Lung (tissue), 12 donors: Measurements from ENCODE around the gene SHANK3. TPM values are rescaled to one million over a fixed set of nuclear protein-coding genes. Genes with fewer than 3 reads are reported as not detected.

Source experiments
- ATAC-seq: fragments of 200-7000 bp; cut with Tn5 transposase; one replicate; pipeline ENCODE4 v1.9.1; 2020; ENCODE audit warnings: moderate number of reproducible peaks; ENCODE audit not compliant: insufficient read depth, low FRiP score
- DNase-seq, 3 donors: peaks; one replicate each; pipeline ENCODE4 v3.0.0-alpha.2; 2013 to 2017
- H3K27ac ChIP-seq, 2 donors: one replicate each; pipeline ENCODE4 v1.5.1; 2013; ENCODE audit warnings: mild to moderate bottlenecking in 2 of 2, moderate library complexity in 2 of 2, control low read depth in 1 of 2, inconsistent platforms in 1 of 2, low read depth in 1 of 2, low read length in 1 of 2
- H3K27me3 ChIP-seq, 3 donors: one replicate each; pipeline ENCODE4 v1.5.1; 2013; ENCODE audit warnings: low read length in 2 of 3; ENCODE audit not compliant: control insufficient read depth in 3 of 3, insufficient read depth in 3 of 3
- H3K36me3 ChIP-seq, 4 donors: one replicate each; pipeline ENCODE4 v1.5.1; 2013; ENCODE audit warnings: low read length in 4 of 4, mild to moderate bottlenecking in 1 of 4, moderate library complexity in 1 of 4; ENCODE audit not compliant: control insufficient read depth in 4 of 4, insufficient read depth in 4 of 4
- H3K4me1 ChIP-seq, 5 donors: one replicate each; pipeline ENCODE4 v1.5.1; 2013; ENCODE audit warnings: low read length in 5 of 5, mild to moderate bottlenecking in 2 of 5, moderate library complexity in 1 of 5; ENCODE audit not compliant: control insufficient read depth in 5 of 5, insufficient read depth in 5 of 5
- H3K4me3 ChIP-seq: one replicate; pipeline ENCODE4 v1.5.1; 2013; ENCODE audit warnings: mild to moderate bottlenecking, control low read depth, moderate library complexity
- H3K9ac ChIP-seq, 2 donors: one replicate each; pipeline ENCODE4 v1.5.1; 2013; ENCODE audit warnings: low read length in 2 of 2, control low read depth in 1 of 2; ENCODE audit not compliant: insufficient read depth in 1 of 2
- H3K9me3 ChIP-seq, 4 donors: one replicate each; pipeline ENCODE4 v1.5.1; 2013; ENCODE audit warnings: low read length in 3 of 4, mild to moderate bottlenecking in 1 of 4, moderate library complexity in 1 of 4; ENCODE audit not compliant: control insufficient read depth in 4 of 4, insufficient read depth in 3 of 4
- CTCF ChIP-seq: IDR thresholded peaks from 2 replicates; pipeline ENCODE4 v1.5.1; 2012; ENCODE audit warnings: mild to moderate bottlenecking; ENCODE audit errors: control extremely low read depth, extremely low read depth
- whole genome bisulfite sequencing, 2 donors: extraction: QIAGEN DNeasy Blood & Tissue Kit; methylation state at CpG; one replicate each; pipeline ENCODE4 v1.1.7; 2013; 5-methylcytosine and 5-hydroxymethylcytosine counted together
- polyA plus RNA-seq, 2 donors: library from polyadenylated mRNA; stranded (reverse); fragments of 200-250 nt; gene quantifications; one replicate each; pipeline ENCODE4 v1.2.1, GENCODE V29; 2013
- total RNA-seq, 2 donors: library from RNA; depleted of rRNA in 1 of 2; stranded (reverse); fragments of >200 nt in 1 of 2; gene quantifications; one replicate each; pipeline ENCODE4 v1.2.1, GENCODE V29; 2014 to 2021
- donor health status: control.
- donor health status: control.
- donor health status: Bipolar disorder and iron deficiency.
- donor health status: healthy.
- donor health status: DM: yes; HTN: yes; CAD: no.

SHANK3 gene
- total and polyA plus RNA-seq, 4 donors, result 15.5 to 44.0 (median 22.8) TPM

GRCh38 chr22:50691521-50691920 is 18.9 kb downstream of the SHANK3 start:
- Histone ChIP-seq H3K27ac (no peak overlapping the region), H3K9me3 (peaks cover 0 to 3% (median 0%) of the 10 kb centered on the region in 4 donors), H3K27me3 (no peaks in the 10 kb centered on the region), H3K4me3 (no peak overlapping the region), H3K36me3 (peaks cover 0 to 7% (median 0%) of the 10 kb centered on the region in 4 donors), H3K9ac (no peak overlapping the region), H3K4me1 (peaks cover 0 to 2% (median 0%) of the 10 kb centered on the region in 5 donors)
- ATAC-seq (no peak), DNase-seq (peak in 1 of 3 donors; percentile 11)
- no peak for TF ChIP-seq CTCF
- 8 to 16% methylated on average over 2 of the region's 2 CpGs for WGBS, 2 donors

- no peaks in the 10 kb centered on the region for H3K27me3 ChIP-seq
- H3K9ac ChIP-seq, result no peak overlapping the region
- H3K27ac ChIP-seq, result no peak overlapping the region
- peaks cover 0 to 13% (median 0%) of the 10 kb centered on the region in 4 donors for H3K36me3 ChIP-seq
- peaks cover 0 to 4% (median 0%) of the 10 kb centered on the region in 5 donors for H3K4me1 ChIP-seq
- DNase-seq (no peak), ATAC-seq (no peak)
- H3K4me3 ChIP-seq, result no peak overlapping the region
- TF ChIP-seq CTCF, result no peak
- H3K9me3 ChIP-seq, result peaks cover 0 to 3% (median 0%) of the 10 kb centered on the region in 4 donors
- 84 to 91% methylated on average over 6 of the region's 6 CpGs for WGBS, 2 donors
These were observed 20.8 kb downstream of the SHANK3 start for GRCh38 chr22:50693462-50693861.

DNA sequence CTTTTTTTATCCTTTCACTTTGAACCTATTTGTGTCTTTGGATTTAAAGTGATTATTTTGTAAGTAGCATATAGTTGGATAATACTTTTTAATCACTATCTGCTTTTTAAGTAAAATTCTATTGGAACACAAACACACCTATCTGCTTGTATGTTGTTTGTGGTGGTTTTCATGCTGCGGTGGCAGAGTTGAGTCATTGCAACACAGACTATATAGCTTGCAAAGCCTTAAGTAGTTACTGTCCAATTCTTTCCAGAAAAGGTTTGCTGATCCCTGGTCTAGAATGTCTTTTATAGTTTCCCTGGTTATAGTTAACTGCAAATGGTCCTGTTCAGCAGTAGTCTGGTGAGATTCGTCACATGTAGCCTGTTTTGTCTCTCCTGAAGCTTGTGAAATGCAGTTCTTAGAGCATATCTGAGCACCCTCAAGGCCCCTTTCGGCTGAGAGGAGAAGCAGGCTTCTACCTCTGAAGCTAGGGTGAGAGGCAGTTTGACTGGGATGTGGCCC is 21.5 kb downstream of the SHANK3 start:
- H3K4me1 ChIP-seq, result peaks cover 0 to 4% (median 0%) of the 10 kb centered on the region in 5 donors
- H3K4me3 ChIP-seq, result no peak overlapping the region
- no peaks in the 10 kb centered on the region for H3K27me3 ChIP-seq
- H3K9me3 ChIP-seq, result peaks cover 0 to 3% (median 0%) of the 10 kb centered on the region in 4 donors
- DNase-seq (no peak), ATAC-seq (no peak)
- peaks cover 0 to 18% (median 1%) of the 10 kb centered on the region in 4 donors for H3K36me3 ChIP-seq
- H3K9ac ChIP-seq, result no peak overlapping the region
- H3K27ac ChIP-seq, result no peak overlapping the region
- TF ChIP-seq CTCF, result no peak
- 72 to 85% methylated on average over 3 of the region's 3 CpGs for WGBS, 2 donors
